Smooth muscle cell of the brain vasculature (primary cell): ENCODE results near the gene BMPR1B.
"Not testable (repeated sequence)": the region's sequence is repeated elsewhere in the genome, so short reads cannot be mapped to it uniquely, and the experiment has no call there.

Experiments used
- DNase-seq: peaks from one replicate; pipeline ENCODE4 v3.0.0-alpha.2; 2012; ENCODE audit warnings: low read depth, low spot score

BMPR1B gene

DNA sequence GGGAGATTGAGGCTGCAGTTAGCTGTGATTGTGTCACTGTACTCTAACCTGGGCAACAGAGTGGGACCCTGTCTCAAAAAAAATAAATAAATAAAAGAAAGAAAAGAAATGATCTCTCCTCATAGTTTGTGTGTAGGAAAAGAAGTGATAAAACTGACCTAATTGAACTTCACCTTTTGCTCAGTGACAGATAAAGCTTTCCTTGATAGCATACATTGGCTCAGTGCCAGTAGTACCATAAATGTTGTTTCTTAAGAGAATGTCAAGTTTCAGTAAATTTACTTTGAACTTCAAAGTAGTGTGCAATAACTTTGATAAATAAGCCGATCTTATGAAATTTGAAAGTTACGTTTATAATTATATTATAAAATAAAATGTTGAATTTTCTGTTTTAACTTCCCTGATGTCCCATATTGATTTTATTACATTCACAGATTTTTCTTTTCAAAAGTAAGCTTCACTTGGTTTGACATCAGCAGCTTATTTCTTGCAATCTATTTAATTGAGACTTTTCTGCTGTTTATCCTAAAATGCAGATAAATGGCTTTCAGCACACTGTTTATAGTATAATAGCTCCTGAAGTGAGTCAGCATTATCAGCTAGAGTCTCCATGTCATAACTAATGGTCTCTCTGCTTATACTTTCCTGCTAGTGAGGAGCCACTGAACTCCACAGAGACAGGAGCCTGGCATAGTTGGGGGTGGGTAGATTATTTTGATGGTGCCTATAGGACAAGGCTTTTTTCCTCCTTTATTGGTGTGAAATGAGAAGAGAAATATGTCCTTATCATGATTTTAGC, 330.1 kb downstream of the BMPR1B start:
- no peak for DNase-seq

DNA sequence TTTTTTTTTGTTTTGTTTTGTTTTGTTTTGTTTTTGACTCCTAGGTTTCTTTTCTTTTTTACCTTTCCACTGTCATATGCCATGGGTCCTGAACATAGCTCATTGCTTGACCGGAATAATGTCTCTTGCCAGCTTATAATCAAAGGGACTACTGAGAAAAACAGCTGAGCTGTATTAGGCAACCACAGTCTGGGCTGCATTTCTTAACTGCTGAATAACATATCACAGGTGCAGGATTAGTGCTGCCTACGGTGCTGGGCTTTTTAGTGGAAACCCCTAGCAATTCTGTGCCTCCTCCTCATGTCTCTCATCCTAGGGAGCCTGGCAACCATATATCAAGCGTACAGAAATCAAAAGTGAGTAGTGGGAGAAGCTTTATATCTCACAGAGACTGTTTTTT, 333.5 kb downstream of the BMPR1B start:
- no peak for DNase-seq

DNA sequence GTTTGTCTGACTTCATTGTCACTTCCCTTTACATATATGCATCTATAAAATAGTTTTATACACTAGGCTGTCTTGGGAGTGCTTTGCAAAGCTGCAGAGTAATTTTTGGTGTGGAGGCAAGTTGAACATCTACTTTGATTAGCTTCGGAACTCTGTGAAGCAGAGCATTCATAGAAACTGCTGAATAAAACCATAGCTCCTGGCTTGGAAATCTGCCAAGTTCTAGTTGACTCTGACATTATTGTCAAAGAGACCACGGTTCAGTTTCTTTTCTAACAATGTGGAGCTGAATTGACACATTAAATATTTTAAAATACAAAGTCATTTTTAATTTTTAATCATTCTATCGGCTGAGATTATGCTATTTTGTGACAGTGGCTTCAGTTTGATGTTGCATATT, 335.0 kb downstream of the BMPR1B start:
- DNase-seq = no peak

DNA sequence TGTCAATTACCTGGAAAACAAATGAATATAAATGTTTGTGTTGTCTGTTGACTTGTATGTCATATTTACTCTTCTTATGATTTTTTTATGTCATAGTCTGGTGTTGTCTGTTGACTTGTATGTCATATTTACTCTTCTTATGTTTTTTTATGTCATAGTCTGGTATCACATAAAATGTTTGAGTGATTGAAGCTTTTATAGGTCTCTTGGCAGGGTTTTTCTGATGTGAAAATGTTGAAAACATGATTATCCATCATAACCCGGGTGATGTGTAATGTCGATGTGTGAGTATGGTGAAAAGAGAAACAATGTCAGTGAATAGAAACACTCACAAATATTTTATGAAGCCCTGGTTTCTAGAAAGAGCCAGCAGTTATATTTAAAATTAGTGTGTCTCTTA, 335.7 kb downstream of the BMPR1B start:
- DNase-seq = no peak

DNA sequence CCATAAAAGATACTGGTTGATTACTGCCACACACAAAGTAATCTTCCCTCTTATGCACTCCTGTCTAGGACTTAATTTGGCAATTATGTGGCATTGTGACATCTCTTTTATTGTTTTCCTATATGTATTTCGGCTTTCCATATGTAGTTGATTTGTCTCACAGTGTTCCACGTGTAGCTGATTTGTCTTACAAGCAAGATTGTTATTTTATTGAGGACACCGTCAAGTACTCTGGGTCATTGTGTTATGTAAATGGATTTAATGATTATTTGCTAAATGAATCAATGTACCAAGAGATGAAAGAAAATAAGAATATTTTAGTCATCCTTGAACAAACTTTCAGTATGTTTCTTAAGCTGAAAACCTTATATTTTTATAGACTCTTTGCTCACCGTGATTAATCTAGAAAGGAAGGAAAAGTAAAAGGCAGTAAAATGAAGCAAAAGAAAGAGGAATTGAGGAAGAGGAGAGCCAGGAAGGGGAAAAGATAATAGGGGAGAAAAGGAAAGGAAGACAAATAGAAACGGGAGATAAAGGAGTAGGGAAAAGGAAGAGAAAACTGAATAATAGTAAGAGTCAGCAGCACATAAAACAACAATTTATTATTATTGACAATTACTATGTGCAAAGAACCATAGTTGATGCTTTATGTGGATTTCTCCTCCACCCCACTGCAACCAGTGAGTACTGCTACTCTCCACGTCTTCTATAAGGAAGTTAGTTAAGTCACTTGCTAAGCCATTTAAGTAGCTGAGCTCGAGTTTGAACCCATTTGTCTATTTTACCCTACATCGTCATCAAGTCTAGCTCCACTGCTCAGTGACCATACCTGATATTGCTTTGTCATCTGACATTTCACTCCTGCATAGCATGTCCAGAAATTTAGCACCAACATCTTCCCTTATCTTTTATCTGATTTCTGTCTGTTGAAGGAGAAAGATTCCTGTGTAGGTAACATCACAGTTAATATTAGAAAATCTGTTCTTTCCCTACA, 336.5 kb downstream of the BMPR1B start:
- no peak for DNase-seq

DNA sequence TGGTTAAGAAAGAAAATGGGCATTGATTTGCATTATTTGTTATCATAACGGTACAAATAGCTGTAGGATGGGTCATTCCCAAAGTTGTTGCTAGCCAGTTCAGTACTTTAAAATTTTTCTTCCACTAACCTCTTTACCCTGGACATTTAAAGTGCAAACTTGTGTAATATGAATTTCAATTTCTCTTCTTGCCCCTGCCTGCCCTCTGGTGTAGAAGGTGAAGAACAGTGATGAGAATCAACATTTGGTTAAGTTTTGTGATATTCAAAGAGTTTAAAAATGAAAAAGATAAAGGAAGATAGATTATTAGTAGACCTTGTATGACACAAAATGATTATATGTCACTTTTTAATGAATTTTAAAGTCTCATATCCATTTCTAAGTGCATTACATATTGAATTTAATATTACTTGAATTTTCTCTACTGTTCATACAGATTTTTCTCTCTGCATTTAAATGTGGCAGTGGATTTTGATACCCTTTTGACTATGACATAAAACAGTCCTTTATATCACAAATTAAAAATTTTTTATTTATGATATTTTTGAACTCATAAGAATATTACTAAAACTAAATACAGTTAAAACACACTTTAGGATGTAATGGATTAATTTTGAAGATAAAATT, 337.7 kb downstream of the BMPR1B start:
- DNase-seq = peak; percentile 18

DNA sequence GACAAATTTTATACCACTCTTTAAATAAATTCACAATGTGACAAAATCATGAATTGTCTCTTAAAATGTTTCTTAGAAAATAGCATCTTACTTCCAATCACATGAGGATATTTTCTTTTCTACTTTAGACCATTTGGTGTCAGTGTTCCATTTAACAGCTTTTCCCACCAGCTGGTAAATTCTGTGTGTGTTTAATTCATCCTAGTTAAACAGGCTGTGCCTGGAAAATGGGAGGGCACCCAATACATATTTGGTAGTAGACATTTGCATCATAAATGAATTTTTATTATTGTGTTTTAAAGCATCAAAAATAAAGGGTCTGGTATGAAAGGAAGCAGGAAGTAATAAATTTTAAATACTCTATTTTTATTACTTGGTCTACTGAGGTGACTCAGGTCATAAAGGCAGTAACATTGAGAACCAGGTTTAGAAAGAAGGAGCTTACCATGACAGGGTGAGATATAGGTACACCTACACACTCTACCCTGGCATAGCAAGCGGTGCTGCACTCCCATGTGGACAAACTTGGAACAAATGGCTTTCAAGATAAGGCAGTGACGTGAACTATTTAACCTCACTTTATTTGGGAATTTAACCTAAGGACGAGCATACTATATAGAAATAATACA, 344.5 kb downstream of the BMPR1B start:
- no peak for DNase-seq

DNA sequence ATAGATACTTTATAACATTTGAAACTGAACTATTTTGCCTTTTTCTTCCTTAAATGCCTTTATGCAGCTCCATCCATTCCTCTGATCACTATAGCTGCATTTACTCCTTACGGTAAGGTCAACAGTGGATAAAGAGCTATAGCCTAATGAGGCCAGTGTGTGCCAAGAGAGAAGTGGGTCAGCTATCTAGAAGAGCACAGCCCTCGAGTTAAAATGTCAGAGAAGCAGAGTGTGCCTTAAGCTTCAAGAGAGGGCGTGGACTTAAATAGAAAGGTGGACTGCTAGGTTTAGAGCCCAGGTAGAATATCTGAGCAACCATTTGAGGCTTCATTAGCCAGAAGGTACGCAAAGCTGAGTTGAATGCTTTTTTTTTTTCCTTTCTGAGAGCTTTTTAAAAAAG, 347.4 kb downstream of the BMPR1B start:
- no peak for DNase-seq

DNA sequence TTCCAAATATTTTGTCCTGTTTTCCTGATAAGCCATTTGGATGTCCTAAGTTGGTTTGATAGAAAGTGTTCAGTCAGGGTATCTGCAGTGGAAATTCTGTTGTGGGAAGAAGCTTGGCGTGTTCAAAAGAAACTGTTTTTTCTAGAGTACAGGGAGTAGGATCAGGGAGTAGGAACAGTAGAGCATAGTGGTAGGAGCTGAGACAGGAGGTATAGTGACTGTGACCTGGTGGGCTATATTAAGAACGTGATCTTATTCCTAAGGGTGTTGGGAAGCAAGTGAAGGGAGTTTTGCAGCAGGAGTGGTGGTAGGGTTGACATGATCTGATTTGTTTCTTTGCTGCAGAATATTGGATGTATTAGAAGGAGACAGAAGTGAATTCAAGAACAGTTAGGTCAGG, 348.2 kb downstream of the BMPR1B start:
- DNase-seq = no peak

DNA sequence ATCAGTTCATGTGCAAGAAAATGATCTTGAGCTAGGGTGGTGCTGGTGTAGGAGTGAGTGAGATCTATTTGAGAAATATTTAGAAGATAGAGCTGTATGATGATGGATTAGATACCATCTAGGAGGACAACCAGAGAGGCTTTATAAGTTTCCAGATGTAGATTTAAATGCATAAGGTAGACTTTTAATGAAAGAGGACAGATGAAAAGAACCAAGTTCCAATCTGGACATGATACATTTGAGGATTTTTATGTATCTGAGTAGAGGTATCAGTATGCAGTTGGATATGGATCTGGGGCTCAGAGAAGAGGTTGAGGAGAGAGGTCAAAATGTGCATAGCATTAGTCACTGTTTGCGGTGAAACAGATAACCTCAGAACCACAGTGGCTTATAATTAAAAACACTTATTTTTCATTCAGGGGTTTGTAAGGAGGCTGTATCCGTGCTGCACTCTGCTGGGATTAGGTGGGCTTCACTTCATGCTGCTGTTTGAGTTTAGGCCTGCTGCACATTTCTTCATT, 348.7 kb downstream of the BMPR1B start:
- DNase-seq = no peak

DNA sequence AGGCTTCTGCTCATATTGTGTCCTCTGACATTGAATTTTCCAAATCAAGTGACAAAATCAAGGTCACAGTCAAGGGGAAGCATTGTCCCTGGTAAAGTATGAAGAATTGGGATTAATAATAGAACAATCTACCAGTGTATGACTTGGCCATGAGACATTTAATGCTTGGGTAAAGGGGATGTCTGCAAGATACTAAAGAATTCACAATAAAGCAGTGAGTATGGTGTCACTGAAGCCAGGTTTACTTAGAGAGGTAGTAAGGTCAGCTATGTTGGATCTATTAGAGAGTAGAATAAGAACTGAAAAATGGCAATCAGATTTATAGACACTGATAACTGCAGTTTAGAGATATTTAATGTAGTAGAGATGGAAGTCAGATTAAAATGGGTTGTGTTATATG, 349.2 kb downstream of the BMPR1B start:
- DNase-seq = no peak

DNA sequence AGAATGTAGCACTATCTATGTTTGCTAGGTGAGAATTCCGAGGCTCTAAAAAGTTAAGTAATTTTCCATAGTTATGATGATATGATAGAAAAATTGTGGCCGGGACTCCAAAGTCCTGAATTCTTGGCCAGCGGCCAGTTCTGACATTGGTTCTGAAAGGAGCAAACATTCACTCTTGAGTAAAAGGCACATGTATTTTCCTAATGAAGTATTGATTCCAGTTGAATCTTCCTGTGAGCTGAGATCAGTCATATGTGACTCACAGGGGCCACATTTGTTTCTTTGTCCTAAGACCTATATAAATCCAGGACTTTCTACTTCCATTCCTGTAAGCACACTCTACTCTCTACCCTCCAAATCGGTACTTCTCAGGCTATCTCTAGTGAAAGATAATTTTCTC, 349.9 kb downstream of the BMPR1B start:
- DNase-seq = no peak

DNA sequence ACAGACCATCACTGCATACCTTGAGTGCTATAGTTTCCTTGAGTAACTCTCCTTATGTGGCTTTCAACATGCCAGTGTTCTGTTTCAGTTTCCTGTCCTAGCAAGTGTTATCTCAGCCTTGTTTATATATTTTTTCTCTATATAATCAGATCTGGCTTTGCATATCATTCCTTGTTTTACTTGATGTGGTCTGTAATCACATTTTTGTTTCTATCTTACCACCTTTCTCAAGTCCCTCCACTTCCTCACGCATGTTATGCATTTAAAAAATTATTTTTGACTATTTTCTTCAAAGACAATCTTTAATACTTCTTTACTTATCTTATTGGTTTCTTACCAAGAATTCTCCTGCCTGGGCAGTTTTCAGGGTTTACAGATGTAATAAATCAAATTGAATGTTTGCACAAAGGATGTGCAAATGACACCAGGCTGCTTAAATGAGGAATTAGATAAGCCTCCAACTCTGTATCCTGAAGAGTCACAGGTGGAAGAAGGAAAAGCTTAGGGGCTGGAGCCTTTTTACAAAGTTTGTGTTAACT, 351.2 kb downstream of the BMPR1B start:
- DNase-seq = no peak

DNA sequence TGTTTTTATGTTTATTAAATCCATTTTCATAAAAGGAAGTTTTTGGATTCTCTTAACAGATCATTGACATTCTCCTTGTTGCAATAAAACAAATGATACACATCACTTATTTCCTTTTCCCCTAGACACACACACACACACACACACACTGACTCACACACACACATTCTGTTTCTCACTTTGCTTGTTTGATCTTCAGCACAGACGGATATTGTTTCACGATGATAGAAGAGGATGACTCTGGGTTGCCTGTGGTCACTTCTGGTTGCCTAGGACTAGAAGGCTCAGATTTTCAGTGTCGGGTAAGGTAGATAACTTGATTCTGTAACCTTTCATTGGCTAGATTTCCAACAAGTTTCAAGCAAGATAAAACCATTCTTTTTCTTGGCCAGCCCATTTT, 356.8 kb downstream of the BMPR1B start:
- DNase-seq = no peak

DNA sequence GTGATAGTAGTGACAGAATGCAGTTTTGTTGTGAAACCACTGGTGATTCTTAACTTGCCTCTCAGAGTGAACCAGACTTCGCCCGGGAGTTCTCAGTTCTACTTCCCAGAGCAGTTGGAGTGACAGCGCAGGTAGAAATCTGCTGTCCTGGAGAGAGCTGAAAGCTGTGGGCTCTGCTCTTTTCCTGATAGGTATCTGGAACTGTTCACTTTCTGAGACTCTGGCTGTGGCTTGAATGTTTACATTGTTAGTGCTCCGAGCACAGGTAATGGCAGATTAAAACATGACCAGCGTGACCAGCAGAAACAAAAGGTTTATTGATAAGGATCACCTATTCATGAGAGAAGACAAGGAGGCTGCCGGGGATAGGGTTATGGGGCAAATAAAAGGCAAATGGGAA, 360.7 kb downstream of the BMPR1B start:
- no peak for DNase-seq

DNA sequence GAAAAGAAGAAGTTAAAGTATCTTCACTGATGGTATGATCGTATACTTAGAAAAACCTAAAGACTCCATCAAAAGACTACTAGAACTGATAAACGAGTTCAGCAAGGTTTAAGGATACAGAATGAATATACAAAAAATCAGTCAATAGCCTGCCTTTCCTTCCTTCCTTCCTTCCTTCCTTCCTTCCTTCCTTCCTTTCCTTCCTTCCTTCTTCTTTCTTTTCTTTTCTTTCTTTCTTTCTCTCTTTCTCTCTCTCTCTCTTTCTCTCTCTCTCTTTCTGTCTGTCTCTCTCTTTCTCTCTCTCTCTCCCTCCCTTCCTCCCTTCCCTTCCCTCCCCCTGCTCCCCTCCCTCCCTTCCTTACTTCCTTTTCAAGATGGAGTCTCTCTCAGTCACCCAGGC, 362.7 kb downstream of the BMPR1B start:
- DNase-seq = no peak

DNA sequence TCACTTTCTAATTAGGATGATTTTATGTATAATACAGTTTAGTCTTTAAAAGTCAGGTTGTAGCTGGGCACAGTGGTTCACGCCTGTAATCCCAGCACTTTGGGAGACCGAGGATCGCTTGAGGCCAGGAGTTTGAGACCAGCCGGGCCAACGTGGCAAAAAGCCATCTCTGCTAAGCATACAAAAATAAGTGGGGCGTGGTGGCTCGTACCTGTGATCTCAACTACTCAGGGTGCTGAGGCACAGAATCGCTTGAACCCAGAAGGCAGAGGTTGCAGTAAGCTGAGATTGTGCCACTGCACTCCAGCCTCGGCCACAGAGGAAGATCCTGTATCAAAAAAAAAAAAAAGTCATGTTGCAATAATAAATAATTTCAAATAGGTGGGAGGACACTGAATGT, 364.2 kb downstream of the BMPR1B start:
- no peak for DNase-seq

DNA sequence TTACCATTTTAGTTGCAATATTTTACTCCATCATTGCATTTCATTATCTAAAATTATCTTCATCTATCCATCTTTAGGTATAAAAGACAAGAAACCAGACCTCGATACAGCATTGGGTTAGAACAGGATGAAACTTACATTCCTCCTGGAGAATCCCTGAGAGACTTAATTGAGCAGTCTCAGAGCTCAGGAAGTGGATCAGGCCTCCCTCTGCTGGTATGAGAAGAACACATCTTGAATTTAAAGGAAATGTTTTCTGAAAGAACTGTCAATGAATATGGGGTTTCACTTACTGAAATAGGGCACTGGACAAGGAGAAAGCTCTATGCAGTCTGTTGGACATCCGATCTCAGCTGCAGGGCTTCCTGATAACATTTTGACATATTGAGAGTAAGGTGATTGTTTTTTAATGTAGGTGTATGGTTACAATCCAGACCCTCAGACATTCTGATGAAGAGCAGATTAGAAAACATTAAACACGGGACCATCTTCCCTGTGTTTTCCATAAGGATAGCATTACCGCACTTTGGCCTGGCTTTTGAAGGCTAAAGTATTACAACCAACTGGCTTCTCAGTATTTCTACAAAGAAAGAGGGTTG, 367.2 kb downstream of the BMPR1B start:
- DNase-seq = peak; percentile 61

DNA sequence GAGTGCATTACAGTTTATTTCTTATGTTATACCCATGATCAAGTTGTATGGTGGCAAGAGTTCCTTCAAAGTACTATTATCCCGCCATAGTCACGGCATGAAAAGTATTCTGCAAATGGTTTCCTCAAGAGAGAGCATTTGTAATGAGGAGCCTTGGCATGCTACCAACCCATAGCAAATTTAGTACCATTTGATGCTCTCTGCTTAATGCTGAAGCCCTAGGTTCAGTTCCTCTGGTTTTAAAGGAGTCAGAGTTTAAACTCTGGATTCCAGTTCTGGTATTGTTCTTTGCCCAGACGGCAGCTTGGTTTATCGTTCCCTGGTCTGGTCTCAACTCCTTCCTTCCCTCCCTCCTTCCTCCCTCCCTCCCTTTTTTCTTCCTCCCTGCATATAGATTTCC, 371.3 kb downstream of the BMPR1B start:
- DNase-seq = no peak

DNA sequence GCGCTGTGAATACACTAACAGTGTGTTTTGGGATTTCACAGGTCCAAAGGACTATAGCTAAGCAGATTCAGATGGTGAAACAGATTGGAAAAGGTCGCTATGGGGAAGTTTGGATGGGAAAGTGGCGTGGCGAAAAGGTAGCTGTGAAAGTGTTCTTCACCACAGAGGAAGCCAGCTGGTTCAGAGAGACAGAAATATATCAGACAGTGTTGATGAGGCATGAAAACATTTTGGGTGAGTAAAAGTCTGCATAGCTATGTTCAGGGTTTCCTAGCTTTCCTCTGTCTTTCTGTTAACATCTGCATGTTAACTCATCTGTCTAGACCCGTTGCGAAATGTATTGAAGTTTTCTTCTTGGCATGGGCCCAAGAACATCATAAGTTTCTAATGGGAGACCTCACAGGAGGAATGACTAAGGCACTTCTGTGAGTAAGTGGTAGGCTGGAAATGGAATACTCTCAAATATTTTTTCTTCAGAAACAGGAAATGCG, 372.1 kb downstream of the BMPR1B start:
- DNase-seq = peak; percentile 96

DNA sequence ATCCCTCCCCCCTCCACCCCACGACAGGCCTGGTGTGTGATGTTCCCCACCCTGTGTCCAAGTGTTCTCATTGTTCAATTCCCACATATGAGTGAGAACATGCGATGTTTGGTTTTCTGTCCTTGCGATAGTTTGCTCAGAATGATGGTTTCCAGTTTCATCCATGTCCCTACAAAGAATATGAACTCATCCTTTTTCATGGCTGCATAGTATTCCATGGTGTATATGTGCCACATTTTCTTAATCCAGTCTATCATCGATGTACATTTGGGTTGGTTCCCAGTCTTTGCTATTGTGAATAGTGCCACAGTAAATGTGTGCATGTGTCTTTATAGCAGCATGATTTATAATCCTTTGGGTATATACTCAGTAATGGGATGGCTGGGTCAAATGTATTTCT, 376.3 kb downstream of the BMPR1B start:
- DNase-seq = not testable (repeated sequence)
